GM21367 (cell line): ENCODE measurements around the gene ILF2.
"Not testable (repeated sequence)": the region's sequence is repeated elsewhere in the genome, so short reads cannot be mapped to it uniquely, and the experiment has no call there.

Experiments used
- ATAC-seq: cut with Tn5 transposase; IDR thresholded peaks from one replicate; pipeline ENCODE4 v1.9.1; 2021; ENCODE audit not compliant: unreplicated experiment

ILF2 gene

GRCh38 chr1:153679337-153680119 is 8.7 kb upstream of the ILF2 start:
- ATAC-seq, result no peak

- no peak for ATAC-seq
These were observed 7.9 kb upstream of the ILF2 start, which contains the start of gene NPR1 for GRCh38 chr1:153678519-153679336. NPR1 (plus strand) TSS chr1:153678688; CDS start chr1:153679109, 421 bp downstream.

- no peak for ATAC-seq
These were observed 7.1 kb upstream of the ILF2 start for GRCh38 chr1:153677718-153678518.

- no peak for ATAC-seq
These were observed 2.7 kb upstream of the ILF2 start for GRCh38 chr1:153673511-153673910.

GRCh38 chr1:153671628-153672353 is 998 bp upstream of the ILF2 start:
- ATAC-seq, result peak; percentile 11

GRCh38 chr1:153670257-153670858 is 435 bp downstream of the ILF2 start:
- ATAC-seq, result no peak

GRCh38 chr1:153669606-153670005 is 1.2 kb downstream of the ILF2 start:
- ATAC-seq, result no peak

- not testable (repeated sequence) for ATAC-seq
These were observed 2.1 kb downstream of the ILF2 start for GRCh38 chr1:153668672-153669071.

GRCh38 chr1:153667439-153667838 is 3.4 kb downstream of the ILF2 start:
- no peak for ATAC-seq

GRCh38 chr1:153663211-153663610 is 7.6 kb downstream of the ILF2 start:
- no peak for ATAC-seq

GRCh38 chr1:153662269-153662668 is 8.5 kb downstream of the ILF2 start:
- no peak for ATAC-seq

- no peak for ATAC-seq
These were observed 9.6 kb downstream of the ILF2 start for GRCh38 chr1:153661111-153661708.

GRCh38 chr1:153659656-153660055 is 11.1 kb downstream of the ILF2 start:
- no peak for ATAC-seq

- no peak for ATAC-seq
These were observed 11.6 kb downstream of the ILF2 start for GRCh38 chr1:153659175-153659534.

- ATAC-seq, result peak; percentile 73
These were observed 12.2 kb downstream of the ILF2 start, which contains the start of gene SNAPIN for GRCh38 chr1:153658400-153659174. SNAPIN (plus strand) TSS chr1:153658703; CDS start chr1:153658744, 41 bp downstream.

GRCh38 chr1:153655333-153655732 is 15.5 kb downstream of the ILF2 start:
- no peak for ATAC-seq

- ATAC-seq, result no peak
These were observed 17.8 kb downstream of the ILF2 start for GRCh38 chr1:153652805-153653500.

- ATAC-seq, result no peak
These were observed 19.0 kb downstream of the ILF2 start for GRCh38 chr1:153651771-153652170.
